Posterior vena cava (tissue), 2 donors: Measurements from ENCODE around the gene NUCB1. TPM values are rescaled to one million over a fixed set of nuclear protein-coding genes. Genes with fewer than 3 reads are reported as not detected.
A peak's percentile ranks its signal among the peaks of the same experiment; 100 is the strongest.

Source experiments
- DNase-seq: peaks from one replicate; pipeline ENCODE4 v3.0.0-alpha.2; 2020; ENCODE audit warnings: low spot score
- intact Hi-C, 2 donors: fragments of 100-400 bp; cut with DNase I; formaldehyde crosslinking; loops; one replicate each; pipeline versions ENCODE4 v1.14.1 to v1.14.2; 2022 to 2023
- total RNA-seq, 2 donors: library from RNA; stranded (reverse); fragmentation: NEBNext Ultra II Directional; extraction: Animal tissue kit (Norgen Biotek cat#: 25700); gene quantifications; one replicate each; pipeline ENCODE4 v1.2.1, GENCODE V29; 2021
- donor health status: DM: yes; HTN: yes; CAD: no.
- donor health status: DM: yes; HTN: yes; CAD: no.

The NUCB1 gene
- total RNA-seq, 2 donors from 2014 or later: 219 to 282 TPM

GRCh38 chr19:48965806-48966540 is 65.9 kb downstream of the NUCB1 start:
- DNase-seq: peak; percentile 97
- intact Hi-C loops: loop anchor here (5.0 to 10.0 kb wide), 3 partner anchors 71 to 171 kb away; partner anchors contain the start of genes PPP1R15A (in 1 of the 2) and TULP2 (in 1 of the 2)

DNA sequence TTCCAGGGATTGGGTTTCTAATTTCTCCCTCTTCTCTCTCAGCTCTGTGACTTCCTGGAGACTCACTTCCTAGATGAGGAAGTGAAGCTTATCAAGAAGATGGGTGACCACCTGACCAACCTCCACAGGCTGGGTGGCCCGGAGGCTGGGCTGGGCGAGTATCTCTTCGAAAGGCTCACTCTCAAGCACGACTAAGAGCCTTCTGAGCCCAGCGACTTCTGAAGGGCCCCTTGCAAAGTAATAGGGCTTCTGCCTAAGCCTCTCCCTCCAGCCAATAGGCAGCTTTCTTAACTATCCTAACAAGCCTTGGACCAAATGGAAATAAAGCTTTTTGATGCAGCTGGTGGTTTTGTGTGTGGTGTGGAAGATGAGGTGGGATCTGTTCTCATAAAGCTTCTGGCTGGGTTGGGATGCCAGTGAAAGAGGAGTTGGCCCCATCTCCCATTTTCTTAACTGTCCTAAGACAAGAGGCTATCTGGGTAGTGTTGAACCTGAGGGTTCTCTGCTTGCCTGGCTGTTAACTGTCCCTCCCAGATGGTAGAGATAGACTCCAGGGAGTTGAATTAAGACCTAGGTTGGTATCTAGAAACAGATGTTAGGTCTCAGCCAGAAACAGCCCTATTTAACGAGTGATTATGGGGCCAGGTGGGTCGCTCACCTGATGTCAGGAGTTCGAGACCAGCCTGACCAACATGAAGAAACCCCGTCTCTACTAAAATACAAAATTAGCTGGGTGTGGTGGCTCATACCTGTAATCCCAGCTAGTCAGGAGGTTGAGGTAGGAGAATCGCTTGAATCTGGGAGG is 66.6 kb downstream of the NUCB1 start:
- intact Hi-C loops: loop anchor here (5.0 to 10.0 kb wide), 3 partner anchors 72 to 172 kb away; partner anchors contain the start of genes PPP1R15A (in 1 of the 2) and TULP2 (in 1 of the 2)

DNA sequence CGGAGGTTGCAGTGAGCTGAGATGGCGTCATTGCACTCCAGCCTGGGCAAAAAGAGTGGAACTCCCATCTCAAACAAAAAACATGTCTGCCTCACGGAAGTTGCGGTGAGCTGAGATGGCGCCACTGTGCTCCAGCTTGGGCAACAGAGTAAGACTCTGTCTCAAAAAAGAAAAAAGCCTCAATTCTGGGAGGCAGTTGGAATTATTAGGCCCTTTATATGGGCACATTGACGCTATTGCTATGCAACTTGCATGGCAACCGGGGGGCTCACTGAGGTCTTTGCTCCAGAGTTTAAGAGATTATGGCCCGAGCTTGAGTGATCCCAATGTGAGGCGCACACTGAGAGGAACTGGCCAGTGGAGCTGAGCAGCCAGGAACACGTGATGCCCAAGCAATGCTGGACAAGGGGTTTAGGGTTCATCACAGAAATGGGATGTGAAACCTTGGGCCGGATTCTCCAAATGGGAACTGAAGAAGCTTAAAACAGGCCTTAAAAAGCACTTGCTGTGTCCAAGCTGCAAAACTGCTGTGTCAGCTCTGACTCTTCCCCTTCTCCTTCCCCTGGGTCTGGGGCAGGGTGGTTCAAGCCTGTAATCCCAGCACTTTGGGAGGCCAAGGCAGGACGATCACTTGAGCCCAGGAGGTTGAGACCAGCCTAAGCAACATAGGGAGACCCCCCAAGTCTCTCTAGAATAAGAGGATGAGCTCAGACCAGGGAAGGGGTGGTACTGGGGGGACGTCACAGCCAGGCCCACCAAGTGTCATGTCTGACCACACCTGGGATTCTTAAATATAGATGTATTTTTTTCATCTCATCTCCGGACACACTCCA is 67.5 kb downstream of the NUCB1 start:
- DNase-seq: no peak
- intact Hi-C loops: loop anchor here (5.0 to 10.0 kb wide), 3 partner anchors 73 to 173 kb away; partner anchors contain the start of genes PPP1R15A (in 1 of the 2) and TULP2 (in 1 of the 2)

More for the DNA sequence above, 66.6 kb downstream of the NUCB1 start:
- DNase-seq: no peak

DNA sequence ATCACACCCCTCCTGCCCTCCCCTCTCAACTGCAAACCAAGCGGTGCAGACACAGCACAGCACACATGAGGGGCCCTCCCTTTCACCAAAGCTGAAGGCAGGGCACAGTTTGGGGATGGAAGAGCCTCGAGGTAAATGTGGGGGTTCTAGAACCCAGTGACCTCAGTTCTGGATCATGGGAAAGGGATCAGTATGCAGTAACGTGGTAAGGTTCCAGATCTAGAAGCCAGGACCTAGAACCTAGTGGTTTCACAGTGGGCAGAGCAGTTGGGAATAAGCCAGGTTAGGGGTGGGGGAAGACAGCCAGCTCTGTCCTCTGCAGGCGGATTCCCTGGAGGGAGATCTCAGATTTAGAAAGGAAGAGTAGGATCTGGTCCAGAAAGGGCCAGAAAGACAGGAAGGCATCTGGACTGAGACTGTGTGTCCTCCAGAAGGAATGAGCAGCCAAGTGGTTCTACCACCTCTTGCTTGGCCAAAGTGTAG is 68.1 kb downstream of the NUCB1 start:
- no peak for DNase-seq
- intact Hi-C loops: loop anchor here (5.0 to 10.0 kb wide), 3 partner anchors 73 to 173 kb away; partner anchors contain the start of genes PPP1R15A (in 1 of the 2) and TULP2 (in 1 of the 2)

DNA sequence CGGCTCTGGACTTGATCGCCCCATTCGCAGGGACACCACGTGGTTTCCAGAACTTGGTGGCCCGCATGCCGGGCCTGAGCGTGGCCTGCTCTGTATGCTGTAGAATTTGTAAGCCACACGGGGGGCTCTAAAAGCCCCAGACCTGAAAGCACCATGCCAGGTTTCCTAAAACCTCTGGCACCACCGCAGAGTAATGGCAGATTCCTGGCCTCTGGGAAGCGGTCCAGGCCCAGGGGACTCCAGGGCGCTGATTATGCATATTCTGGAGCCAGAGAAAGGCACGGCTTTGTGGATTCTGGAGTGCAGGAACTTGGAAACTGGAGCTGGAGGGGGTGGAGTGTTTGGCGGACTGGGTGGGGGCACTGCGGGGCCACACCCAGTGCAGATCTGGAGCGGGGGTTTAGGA is 68.7 kb downstream of the NUCB1 start:
- intact Hi-C loops: loop anchor here (5.0 to 10.0 kb wide), 3 partner anchors 74 to 174 kb away; partner anchors contain the start of genes PPP1R15A (in 1 of the 2) and TULP2 (in 1 of the 2)
- DNase-seq: no peak

DNA sequence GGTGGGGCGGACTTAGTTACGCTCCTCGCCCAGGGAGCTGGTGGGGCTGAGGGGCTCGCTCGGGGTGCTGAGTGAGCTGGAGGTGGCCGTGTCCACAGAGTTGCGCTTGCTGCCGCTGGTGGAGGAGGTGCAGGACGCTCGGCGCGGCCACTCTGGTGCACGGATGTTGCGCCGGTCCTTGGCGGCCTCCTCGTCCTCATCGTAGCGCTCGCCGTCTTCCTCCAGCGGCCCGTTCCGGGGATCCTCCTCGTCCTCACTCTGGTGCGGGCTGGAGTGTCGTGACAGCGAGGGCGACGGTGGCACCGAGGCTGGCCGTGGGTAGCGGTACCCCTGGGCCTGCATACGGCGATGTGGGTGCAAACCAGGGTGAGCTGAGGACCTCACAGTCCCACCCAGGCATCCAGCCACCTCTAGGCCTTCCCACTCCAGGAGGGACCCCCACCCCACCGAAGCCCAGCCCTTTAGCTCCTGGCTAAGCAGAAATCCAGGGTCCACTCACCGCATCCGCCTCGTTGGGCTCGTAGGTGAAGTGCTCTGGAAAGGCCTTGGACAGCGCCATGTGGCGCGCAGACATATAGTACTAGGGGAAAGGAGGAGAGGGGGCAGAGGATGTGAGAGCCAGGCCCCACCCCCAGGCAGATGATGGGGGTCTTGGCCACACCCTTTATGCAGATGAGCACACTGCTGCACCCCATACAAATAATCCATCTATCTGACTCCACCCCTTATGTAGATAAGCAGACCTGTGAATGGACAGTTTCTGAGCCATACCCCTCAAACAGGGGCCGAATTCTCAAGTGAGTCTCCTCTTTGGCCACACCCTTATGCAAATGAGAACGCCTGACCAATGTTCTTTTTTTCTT is 69.4 kb downstream of the NUCB1 start:
- intact Hi-C loops: loop anchor here (5.0 to 10.0 kb wide), 4 partner anchors 75 to 177 kb away; partner anchors contain the start of genes PPP1R15A (in 1 of the 2) and TULP2 (in 1 of the 2)
- DNase-seq: no peak

DNA sequence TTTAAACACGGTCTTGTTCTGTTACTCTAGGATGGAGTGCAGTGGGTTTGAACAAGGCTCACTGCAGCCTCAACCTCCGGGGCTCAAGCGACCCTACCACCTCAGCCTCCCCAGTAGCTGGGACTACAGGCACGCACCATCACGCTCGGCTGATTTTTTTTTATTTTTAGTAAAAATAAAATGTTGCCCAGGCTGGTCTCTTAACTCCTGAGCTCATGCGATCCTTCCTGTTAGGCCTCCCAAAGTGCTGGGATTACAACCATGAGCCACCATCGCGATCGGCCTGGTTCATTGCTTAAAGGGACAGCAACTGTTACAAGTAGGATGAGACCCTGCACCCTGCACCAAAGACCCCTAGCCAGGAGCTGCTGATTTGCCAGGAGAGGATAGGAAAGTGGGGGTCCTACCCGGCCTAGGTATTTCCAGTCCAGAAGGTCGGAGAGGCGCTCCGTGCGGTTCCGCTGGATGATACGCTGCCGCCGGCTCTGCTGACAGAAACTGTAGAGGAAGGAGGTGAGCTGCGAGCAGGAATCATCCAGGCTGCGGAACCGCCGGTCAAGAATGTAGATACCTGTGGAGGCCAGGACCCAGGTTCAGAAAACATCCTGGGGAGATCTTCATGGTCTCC is 70.1 kb downstream of the NUCB1 start:
- no peak for DNase-seq
- intact Hi-C loops: loop anchor here in 1 of 2 donors (5.0 kb wide), 1 partner anchor 178 kb away; no protein-coding TSS in a partner anchor

- peak; percentile 95 for DNase-seq
- intact Hi-C loops: loop anchor here in 1 of 2 donors (5.0 kb wide), 1 partner anchor 179 kb away; no protein-coding TSS in a partner anchor
These were observed 70.8 kb downstream of the NUCB1 start for GRCh38 chr19:48970923-48971395.

Other genes with a start within 250 kb of the NUCB1 start
- gene NTN5, start 227.3 kb upstream of the NUCB1 start, total RNA-seq: under 1 TPM; 0.28 to 0.38 TPM
- gene FUT2, start 204.3 kb upstream of the NUCB1 start, total RNA-seq: not detected
- gene MAMSTR, start 180.6 kb upstream of the NUCB1 start, total RNA-seq: 1 to 10 TPM in 1 of 2 donors, under 1 TPM in 1; 0.90 to 1.1 TPM
- gene RASIP1, start 159.7 kb upstream of the NUCB1 start, total RNA-seq: 10 to 100 TPM; 13.8 to 19.2 TPM
- gene IZUMO1, start 153.4 kb upstream of the NUCB1 start, total RNA-seq: under 1 TPM; 0.52 to 0.56 TPM
- gene FUT1, start 147.7 kb upstream of the NUCB1 start, total RNA-seq: 1 to 10 TPM; 1.5 to 2.1 TPM
- not detected for gene FGF21, start 144.8 kb upstream of the NUCB1 start, total RNA-seq
- gene BCAT2, start 89.3 kb upstream of the NUCB1 start, total RNA-seq: 10 to 100 TPM; 21.7 to 24.9 TPM
- gene HSD17B14, start 63.8 kb upstream of the NUCB1 start, total RNA-seq: 1 to 10 TPM; 5.6 to 6.6 TPM
- gene PLEKHA4, start 31.7 kb upstream of the NUCB1 start, total RNA-seq: 10 to 100 TPM; 91.0 to 91.2 TPM
- gene PPP1R15A, start 27.9 kb upstream of the NUCB1 start, total RNA-seq: 100 to 1,000 TPM in 1 of 2 donors, 10 to 100 TPM in 1; 72.8 to 172 TPM
- 1 to 10 TPM in 1 of 2 donors, under 1 TPM in 1; 0.86 to 1.9 TPM for gene TULP2, start 1.6 kb upstream of the NUCB1 start, total RNA-seq
- gene DHDH, start 33.4 kb downstream of the NUCB1 start, total RNA-seq: not detected
- 10 to 100 TPM; 44.6 to 53.4 TPM for gene BAX, start 54.6 kb downstream of the NUCB1 start, total RNA-seq
- 1,000 to 10,000 TPM; 2,854 to 3,275 TPM for gene FTL, start 65.0 kb downstream of the NUCB1 start, total RNA-seq
- gene GYS1, start 93.0 kb downstream of the NUCB1 start, total RNA-seq: 10 to 100 TPM; 28.0 to 39.5 TPM
- gene RUVBL2, start 93.6 kb downstream of the NUCB1 start, total RNA-seq: 10 to 100 TPM; 34.7 to 43.1 TPM
- gene LHB, start 116.8 kb downstream of the NUCB1 start, total RNA-seq: not detected
- not detected for gene CGB3, start 124.0 kb downstream of the NUCB1 start, total RNA-seq
- not detected for gene CGB2, start 131.6 kb downstream of the NUCB1 start, total RNA-seq
- gene CGB1, start 136.6 kb downstream of the NUCB1 start, total RNA-seq: not detected
- not detected for gene CGB5, start 143.5 kb downstream of the NUCB1 start, total RNA-seq
- gene CGB8, start 148.8 kb downstream of the NUCB1 start, total RNA-seq: not detected
- not detected for gene CGB7, start 157.4 kb downstream of the NUCB1 start, total RNA-seq
- gene NTF4, start 164.5 kb downstream of the NUCB1 start, total RNA-seq: not detected
- gene KCNA7, start 172.4 kb downstream of the NUCB1 start, total RNA-seq: not detected
- 100 to 1,000 TPM; 114 to 124 TPM for gene SNRNP70, start 185.1 kb downstream of the NUCB1 start, total RNA-seq
- 1 to 10 TPM; 9.0 to 9.3 TPM for gene LIN7B, start 214.1 kb downstream of the NUCB1 start, total RNA-seq
- gene C19orf73, start 218.8 kb downstream of the NUCB1 start, total RNA-seq: under 1 TPM in 1 of 2 donors, not detected in 1; 0.81 TPM
- gene PPFIA3, start 219.2 kb downstream of the NUCB1 start, total RNA-seq: 1 to 10 TPM; 3.6 to 4.9 TPM